Stimulated activated CD8-positive, alpha-beta memory T cell treated with anti-CD3 and anti-CD28 coated beads, Interleukin-12 subunit alpha, Interleukin-12 subunit beta, amount 100 ng/mL, for 1 hour (primary cell): Measurements from ENCODE around the gene CDH6.

Source experiments
- DNase-seq: peaks from one replicate; pipeline ENCODE4 v3.0.0-alpha.2; 2020; ENCODE audit warnings: low read depth

The CDH6 gene

GRCh38 chr5:31204958-31205357, 11.5 kb downstream of the CDH6 start:
- no peak for DNase-seq

DNA sequence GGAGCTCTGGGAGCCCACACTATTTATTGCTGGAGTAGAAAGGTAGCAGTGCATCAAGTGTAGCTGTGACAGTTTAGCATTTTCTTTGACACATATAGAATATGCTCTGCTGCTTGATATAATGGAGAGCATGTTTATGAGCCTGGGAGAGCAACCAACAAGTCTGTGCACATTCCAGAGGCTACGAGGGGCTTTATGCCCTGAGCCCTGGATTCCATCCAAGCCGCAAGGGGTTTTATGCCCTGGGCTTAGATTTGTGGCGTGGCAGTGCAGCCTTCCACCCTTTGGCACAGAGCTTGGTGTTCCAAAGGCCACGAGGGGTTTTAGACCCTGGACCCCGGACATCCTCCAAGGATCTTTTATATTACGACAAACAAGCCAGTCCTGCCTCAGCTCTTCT, 14.6 kb downstream of the CDH6 start:
- DNase-seq: no peak

GRCh38 chr5:31209334-31209733, 15.8 kb downstream of the CDH6 start:
- no peak for DNase-seq

DNA sequence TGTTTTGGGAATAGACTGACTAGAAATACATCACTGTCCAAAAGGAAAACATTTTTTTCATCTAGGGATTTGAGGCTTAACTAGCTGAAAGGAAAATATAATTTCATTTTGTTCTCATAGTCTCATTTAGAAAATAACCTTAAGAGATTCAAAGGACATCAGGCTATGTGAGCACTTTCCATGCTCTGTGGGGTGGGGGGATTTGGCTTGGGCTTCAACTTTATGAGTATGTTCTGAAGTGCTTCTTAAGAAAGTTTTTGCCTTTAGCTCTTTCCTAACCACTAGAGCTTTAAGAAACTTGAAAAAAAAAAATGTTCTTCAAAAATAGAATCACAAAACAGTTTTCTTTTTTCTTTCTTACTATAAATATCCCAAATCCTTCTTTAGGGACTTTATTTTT, 17.6 kb downstream of the CDH6 start:
- no peak for DNase-seq

DNA sequence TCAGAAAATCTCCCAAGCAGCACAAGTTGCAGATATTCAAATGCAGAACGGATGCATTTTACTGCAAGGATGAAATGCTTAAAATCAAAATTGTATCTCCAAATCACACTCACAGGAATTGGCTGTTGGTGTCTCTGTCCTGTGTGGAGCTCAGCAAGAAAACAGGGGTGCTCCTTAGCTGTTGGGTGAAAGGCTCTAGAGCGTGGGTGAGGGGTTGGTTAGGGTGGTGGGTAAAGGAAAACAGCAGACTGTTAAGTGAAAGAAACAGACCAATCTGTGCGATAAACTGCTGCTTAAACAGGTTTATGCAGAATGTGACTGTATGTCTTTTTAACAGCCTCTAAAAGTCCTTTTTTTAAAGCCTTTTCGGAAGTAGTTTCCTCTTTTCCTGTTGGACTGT, 19.8 kb downstream of the CDH6 start:
- DNase-seq: no peak

DNA sequence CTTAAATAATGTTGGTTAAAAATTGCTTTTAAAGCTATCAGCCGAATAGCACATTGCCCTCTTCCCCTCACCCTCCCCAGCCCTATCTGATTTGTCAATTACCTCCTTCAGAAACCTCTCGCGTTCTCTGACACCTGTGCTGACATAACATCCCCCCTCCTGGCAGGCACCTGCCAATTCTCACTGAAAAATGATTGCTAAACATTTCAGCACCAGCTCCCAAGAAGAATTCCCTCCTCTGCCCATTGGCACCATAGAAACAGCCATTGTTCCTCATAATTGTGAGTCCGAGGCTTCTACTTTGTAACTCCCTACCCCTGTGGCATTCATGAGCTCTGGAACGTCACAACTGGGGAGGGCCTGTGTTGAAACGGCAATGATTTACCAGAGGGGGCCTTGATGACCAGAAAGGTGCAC, 20.2 kb downstream of the CDH6 start:
- no peak for DNase-seq

DNA sequence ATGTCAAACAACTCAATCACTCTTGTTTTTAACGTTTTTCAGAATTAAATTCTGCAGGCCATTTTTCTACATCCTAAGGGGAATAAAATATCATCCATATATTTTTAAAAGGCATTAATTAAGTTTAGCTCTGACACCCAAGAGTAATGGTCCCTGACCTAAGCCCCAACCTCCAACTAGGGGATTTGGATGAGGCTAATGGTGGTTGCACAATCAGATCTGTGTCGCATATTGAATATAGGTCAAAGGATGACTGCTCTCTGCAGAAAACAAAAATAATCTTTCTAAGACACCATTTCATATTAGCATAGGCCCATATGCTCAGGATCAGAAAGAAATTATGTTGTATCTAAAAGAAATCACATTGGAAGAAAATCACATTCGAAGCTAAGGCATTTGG, 20.7 kb downstream of the CDH6 start:
- no peak for DNase-seq

- no peak for DNase-seq
Observed at GRCh38 chr5:31215236-31215635, 21.8 kb downstream of the CDH6 start.

GRCh38 chr5:31217446-31217845, 24.0 kb downstream of the CDH6 start:
- DNase-seq: no peak

DNA sequence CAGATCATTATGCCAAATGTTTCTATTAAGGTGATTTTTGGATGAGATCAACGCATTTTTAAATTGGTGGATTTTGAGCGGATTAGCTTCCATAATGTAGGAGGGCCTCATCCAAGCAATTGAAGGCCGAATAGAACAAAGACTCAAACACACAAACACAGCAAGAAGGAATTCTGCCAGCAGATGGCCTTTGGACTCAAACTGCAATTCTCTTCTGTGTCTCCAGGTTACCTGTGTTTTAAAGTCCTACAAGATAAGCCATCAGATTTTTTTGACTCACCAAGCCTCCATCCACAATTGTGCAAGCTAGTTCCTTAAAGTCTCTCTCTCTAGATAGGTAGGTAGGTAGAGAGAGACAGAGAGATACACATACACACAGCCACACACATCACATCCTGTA, 25.5 kb downstream of the CDH6 start:
- no peak for DNase-seq

- DNase-seq: no peak
Observed at GRCh38 chr5:31221001-31221400, 27.5 kb downstream of the CDH6 start.

DNA sequence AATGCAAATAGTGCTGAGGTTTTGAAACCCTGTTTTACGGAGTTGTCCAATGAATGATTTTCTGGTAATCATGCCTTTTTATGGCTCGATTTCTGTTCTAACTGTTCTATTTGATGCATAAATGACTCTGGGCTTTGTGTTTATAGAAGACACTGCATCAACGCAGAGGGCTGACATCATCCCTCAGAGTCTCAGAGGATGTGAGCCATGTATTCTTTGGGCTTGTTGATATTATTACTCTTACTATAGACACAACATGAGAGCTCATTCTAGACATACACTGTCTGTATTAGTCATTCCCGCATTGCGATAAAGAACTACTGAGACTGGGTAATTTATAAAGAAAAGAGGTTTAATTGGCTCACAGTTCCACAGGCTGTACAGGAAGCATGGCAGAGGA, 31.6 kb downstream of the CDH6 start:
- DNase-seq: no peak

GRCh38 chr5:31225613-31226012, 32.1 kb downstream of the CDH6 start:
- no peak for DNase-seq

GRCh38 chr5:31226651-31227050, 33.2 kb downstream of the CDH6 start:
- no peak for DNase-seq

DNA sequence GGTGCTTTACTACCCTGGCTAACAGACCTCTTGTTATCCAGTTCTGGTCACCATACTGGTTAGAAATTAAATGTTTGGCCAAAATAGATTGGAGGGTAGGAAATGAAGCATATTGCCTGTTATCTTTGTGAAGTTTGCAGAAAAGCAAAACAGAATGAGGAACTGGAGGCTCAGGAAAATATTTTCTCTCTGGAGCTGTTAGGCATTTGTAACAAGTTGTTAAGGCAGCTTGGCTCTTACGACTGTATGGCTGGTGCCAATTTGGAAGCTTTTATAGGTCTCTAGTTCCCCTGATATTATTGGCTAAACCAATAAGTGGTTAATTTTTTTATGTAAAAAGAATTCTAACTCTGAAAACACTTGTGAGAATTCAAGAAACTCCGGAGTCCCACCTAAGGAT, 35.8 kb downstream of the CDH6 start:
- no peak for DNase-seq

- DNase-seq: no peak
Observed at GRCh38 chr5:31231177-31231838, 37.8 kb downstream of the CDH6 start.

DNA sequence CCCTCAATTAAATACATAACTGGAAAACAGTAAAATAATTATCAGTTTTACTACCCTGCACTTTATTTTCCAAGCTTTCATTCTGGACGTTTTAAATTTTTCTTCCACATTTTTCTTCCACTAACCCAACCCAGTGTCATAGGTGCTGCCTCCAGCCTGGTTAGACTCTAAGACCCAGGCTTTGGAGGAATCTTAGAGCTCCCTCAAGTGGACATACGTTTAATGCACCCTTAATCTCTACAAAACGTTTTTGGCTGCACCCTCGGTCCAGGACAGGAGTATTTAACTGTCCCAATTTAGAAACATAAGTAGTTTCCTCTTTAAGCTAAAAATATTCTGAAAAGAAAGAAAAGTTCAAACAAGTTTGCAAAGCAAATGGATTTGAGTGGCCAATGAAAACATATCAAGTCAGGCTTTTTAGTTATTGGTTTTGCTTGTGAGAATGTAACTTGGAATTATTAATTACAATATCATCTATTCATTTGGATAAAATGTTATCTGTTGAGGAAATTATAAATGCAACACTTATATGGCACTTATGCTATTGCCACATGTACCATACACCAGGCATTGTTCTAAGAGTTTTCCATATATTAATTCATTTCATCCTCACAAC, 38.9 kb downstream of the CDH6 start:
- no peak for DNase-seq

- DNase-seq: no peak
Observed at GRCh38 chr5:31235381-31235780, 41.9 kb downstream of the CDH6 start.

DNA sequence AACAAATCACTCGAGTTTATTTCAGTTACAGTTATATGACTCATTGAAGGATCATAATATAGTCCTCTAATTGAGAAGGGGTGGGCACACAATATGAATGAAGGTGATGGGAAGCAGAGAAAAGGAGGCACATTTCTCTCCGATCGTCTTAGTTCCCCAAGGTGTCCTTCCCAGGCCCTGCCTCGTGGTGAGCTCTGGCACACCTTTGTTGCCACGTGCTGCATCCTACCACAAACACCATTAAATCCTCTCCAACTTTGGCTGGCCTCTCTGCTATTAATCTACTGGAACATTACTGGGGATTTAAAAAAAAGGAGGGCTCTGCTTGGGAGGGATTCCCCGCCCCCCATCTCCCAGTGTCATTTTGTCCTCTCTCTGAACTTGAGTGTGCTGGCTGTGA, 42.9 kb downstream of the CDH6 start:
- no peak for DNase-seq

DNA sequence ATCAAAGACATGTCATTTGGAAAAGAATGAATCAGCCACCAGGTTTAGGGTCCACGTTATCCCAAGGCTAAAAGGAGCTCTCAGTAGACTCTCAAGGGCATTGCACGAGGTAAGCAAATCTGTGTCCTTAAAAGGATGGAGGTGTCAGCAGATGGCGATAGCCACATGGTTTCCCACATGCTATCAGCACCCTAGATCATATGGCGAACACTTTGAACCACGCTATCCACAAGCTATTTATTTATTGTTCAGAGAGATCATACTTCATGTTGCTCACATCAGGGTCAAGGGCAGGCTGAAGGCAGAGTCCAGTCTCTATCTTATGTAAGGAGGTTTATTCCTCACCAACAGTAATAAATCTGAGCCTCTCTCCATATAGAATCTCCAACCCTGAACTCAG, 43.7 kb downstream of the CDH6 start:
- DNase-seq: no peak

DNA sequence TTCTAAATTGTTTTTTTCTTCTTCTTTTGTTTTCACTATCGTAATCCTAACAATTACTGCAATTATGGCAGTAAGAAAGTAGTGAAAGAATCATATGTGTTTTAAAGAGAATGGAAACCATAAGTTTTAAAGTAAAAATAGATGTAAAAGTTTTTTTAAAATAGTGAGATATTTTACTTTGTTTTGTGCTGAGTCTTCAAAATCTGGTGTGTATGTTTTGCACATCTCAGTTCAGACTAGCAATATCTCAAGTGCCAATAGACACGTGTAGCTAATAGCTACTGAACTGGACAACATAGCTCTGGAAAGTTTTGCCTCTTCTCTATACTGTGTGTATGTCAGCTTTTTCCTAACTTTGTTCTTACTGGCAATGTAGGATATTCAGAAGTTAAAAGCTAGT, 45.0 kb downstream of the CDH6 start:
- DNase-seq: no peak

DNA sequence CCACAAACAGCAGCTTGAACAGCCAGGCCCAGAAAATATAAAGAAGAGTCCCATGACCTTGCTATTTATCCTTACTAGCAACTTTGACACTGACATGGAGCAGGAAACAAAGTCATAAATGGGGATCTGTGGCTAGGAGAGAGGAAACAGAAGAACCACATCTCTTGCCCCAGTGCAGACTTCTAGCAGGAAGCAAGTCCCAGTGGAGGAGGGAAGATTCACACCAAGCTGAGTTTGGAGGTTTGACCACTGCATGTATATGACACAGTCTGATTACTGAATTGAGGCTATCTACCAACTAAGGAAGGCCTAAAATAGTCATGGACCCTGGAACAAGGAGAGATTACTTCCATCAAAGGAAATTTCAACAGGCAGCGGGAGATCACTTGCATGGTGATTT, 51.4 kb downstream of the CDH6 start:
- DNase-seq: no peak

GRCh38 chr5:31247381-31247780, 53.9 kb downstream of the CDH6 start:
- no peak for DNase-seq

GRCh38 chr5:31250201-31250600, 56.7 kb downstream of the CDH6 start:
- no peak for DNase-seq
